SK-N-SH (cell line): ENCODE data around the gene EIF4E2. TPM values are rescaled to one million over a fixed set of nuclear protein-coding genes. Genes with fewer than 3 reads are reported as not detected.

Source experiments
- CTCF ChIA-PET: fragments of 300-600, 350-600 bp; formaldehyde crosslinking; extraction: SDS; loops from one replicate; lab custom pipeline; 2021; lab: Yijun Ruan, JAX
- POLR2A ChIA-PET: fragments of 350-600 bp; sonication (Branson Sonifier 250); formaldehyde crosslinking; extraction: SDS; loops from one replicate; lab custom pipeline; 2020; ENCODE audit warnings: antibody characterized with exemption, inconsistent platforms; lab: Yijun Ruan, JAX
- DNase-seq: peaks from one replicate; pipeline ENCODE4 v3.0.0; 2012
- H2AFZ ChIP-seq: fragments of 200-600 bp; sonication (generic); 2 replicates; pipeline ENCODE4 v1.8.1; 2016; ENCODE audit warnings: antibody characterized with exemption, mild to moderate bottlenecking, low read depth
- H3F3A ChIP-seq: fragments of 200-600 bp; sonication (generic); replicated peaks from 2 replicates; pipeline ENCODE3; 2016; ENCODE audit warnings: antibody characterized with exemption, mild to moderate bottlenecking; ENCODE audit not compliant: insufficient read depth
- H3K27ac ChIP-seq, 2 experiments: fragments of 200-500 bp in 1 of 2; fragments of 200-600 bp in 1 of 2; sonication (Bioruptor generic) in 1 of 2; sonication (generic), shearing (Covaris generic) in 1 of 2; 2 replicates each; pipeline versions ENCODE4 v1.5.1 to v1.6.1; 2014 to 2016; ENCODE audit warnings: low read depth in 2 of 2, inconsistent platforms in 1 of 2, low read length in 1 of 2, mild to moderate bottlenecking in 1 of 2, mixed read lengths in 1 of 2
- H3K27me3 ChIP-seq: fragments of 200-600 bp; sonication (generic), shearing (Covaris generic); 2 replicates; pipeline ENCODE4 v1.6.1; 2016; ENCODE audit warnings: mixed run types; ENCODE audit not compliant: insufficient read depth
- H3K36me3 ChIP-seq, 2 experiments: fragments of 200-500 bp in 1 of 2; fragments of 200-600 bp in 1 of 2; sonication (Bioruptor generic) in 1 of 2; sonication (generic) in 1 of 2; replicated peaks in 1 of 2; 2 replicates each; pipeline versions ENCODE3 to v1.5.1; 2014 to 2016; ENCODE audit warnings: low read length in 1 of 2, mild to moderate bottlenecking in 1 of 2; ENCODE audit not compliant: insufficient read depth in 2 of 2, control insufficient read depth in 1 of 2
- H3K4me1 ChIP-seq, 2 experiments: fragments of 200-500 bp in 1 of 2; fragments of 200-600 bp in 1 of 2; sonication (Bioruptor generic) in 1 of 2; sonication (generic), shearing (Covaris generic) in 1 of 2; 2 replicates each; pipeline versions ENCODE4 v1.5.1 to v1.6.1; 2014 to 2016; ENCODE audit warnings: low read depth in 1 of 2, low read length in 1 of 2, mixed run types in 1 of 2; ENCODE audit not compliant: insufficient read depth in 2 of 2, control insufficient read depth in 1 of 2
- H3K4me2 ChIP-seq: fragments of 200-600 bp; sonication (generic), shearing (Covaris generic); 2 replicates; pipeline ENCODE4 v1.6.1; 2017; ENCODE audit warnings: mixed run types
- H3K4me3 ChIP-seq, 2 experiments: fragments of 200-500 bp in 1 of 2; fragments of 200-600 bp in 1 of 2; sonication (Bioruptor generic) in 1 of 2; sonication (generic), shearing (Covaris generic) in 1 of 2; 2 replicates each; pipeline versions ENCODE4 v1.5.1 to v1.8.1; 2014 to 2016; ENCODE audit warnings: low read depth in 2 of 2, inconsistent platforms in 1 of 2, low read length in 1 of 2, mild to moderate bottlenecking in 1 of 2, mixed read lengths in 1 of 2, moderate library complexity in 1 of 2
- H3K79me2 ChIP-seq: fragments of 200-600 bp; sonication (generic); 2 replicates; pipeline ENCODE4 v1.8.1; 2017; ENCODE audit warnings: mild to moderate bottlenecking; ENCODE audit not compliant: insufficient read depth
- H3K9ac ChIP-seq: fragments of 200-600 bp; sonication (generic); 2 replicates; pipeline ENCODE4 v1.6.1; 2017; ENCODE audit warnings: mixed run types
- H3K9me2 ChIP-seq: fragments of 200-600 bp; sonication (generic); 2 replicates; pipeline ENCODE4 v1.6.1; 2017; ENCODE audit warnings: mixed run types
- H3K9me3 ChIP-seq: fragments of 200-600 bp; sonication (generic); 2 replicates; pipeline ENCODE4 v1.6.1; 2017; ENCODE audit warnings: mixed run types, mild to moderate bottlenecking, moderate library complexity
- H4K20me1 ChIP-seq: fragments of 200-600 bp; sonication (generic); 2 replicates; pipeline ENCODE4 v1.6.1; 2017; ENCODE audit warnings: mild to moderate bottlenecking, mixed run types; ENCODE audit not compliant: insufficient read depth
- CHD2 ChIP-seq: fragments of 150-350 bp; IDR thresholded peaks from 2 replicates; pipeline ENCODE4 v1.6.1; 2018; ENCODE audit warnings: low read length; ENCODE audit not compliant: partially characterized antibody
- ELF1 ChIP-seq: IDR thresholded peaks from 2 replicates; pipeline ENCODE4 v1.4.0; 2012
- EZH2phosphoT487 ChIP-seq: fragments of 200-600 bp; sonication (generic); IDR thresholded peaks from 2 replicates; pipeline ENCODE4 v1.6.1; 2017; ENCODE audit warnings: low read depth, mixed run types, mild to moderate bottlenecking, antibody characterized with exemption, moderate library complexity, borderline replicate concordance
- FOXJ3 ChIP-seq: sonication (generic); formaldehyde crosslinking; IDR thresholded peaks from 2 replicates; pipeline ENCODE4 v1.5.1; 2020; ENCODE audit warnings: mild to moderate bottlenecking, missing genetic modification reagents
- FOXM1 ChIP-seq: IDR thresholded peaks from 2 replicates; pipeline ENCODE4 v1.4.0; 2012; ENCODE audit warnings: low read depth, mild to moderate bottlenecking
- GATA2 ChIP-seq: sonication (generic); formaldehyde crosslinking; IDR thresholded peaks from 2 replicates; pipeline ENCODE4 v1.5.0; 2020; ENCODE audit warnings: mild to moderate bottlenecking, missing genetic modification reagents
- POLR2AphosphoS5 ChIP-seq: IDR thresholded peaks from 2 replicates; pipeline ENCODE4 v1.6.1; 2012; ENCODE audit warnings: low read depth, low read length
- RAD21 ChIP-seq: IDR thresholded peaks from 2 replicates; pipeline ENCODE4 v1.6.1; 2012; ENCODE audit warnings: mild to moderate bottlenecking, low read length
- RXRA ChIP-seq: IDR thresholded peaks from 2 replicates; pipeline ENCODE4 v1.4.0; 2012; ENCODE audit warnings: low read depth, mild to moderate bottlenecking, borderline replicate concordance
- SMC3 ChIP-seq: IDR thresholded peaks from 2 replicates; pipeline ENCODE4 v1.6.1; 2012; ENCODE audit warnings: low read depth, low read length, improper control_type of control experiment
- TEAD4 ChIP-seq: IDR thresholded peaks from 2 replicates; pipeline ENCODE4 v1.4.0; 2012; ENCODE audit warnings: mild to moderate bottlenecking, borderline replicate concordance; ENCODE audit not compliant: insufficient read depth
- YY1 ChIP-seq: IDR thresholded peaks from 2 replicates; pipeline ENCODE4 v1.4.0; 2012; ENCODE audit warnings: low read depth, mild to moderate bottlenecking
- WGBS: methylation state at CpG from one replicate; pipeline ENCODE4 v1.1.6; 2017; ENCODE audit warnings: low lambda C conversion rate; 5-methylcytosine and 5-hydroxymethylcytosine counted together
- polyA plus RNA-seq, 3 experiments: library from polyadenylated mRNA; depleted of rRNA; stranded (reverse); fragments of >200 nt; gene quantifications; 2 replicates each; pipeline ENCODE4 v1.2.3, GENCODE V29; 2012
- TF ChIP-seq, protein P1 (sequence below): fragments of 200-600 bp; sonication (generic); IDR thresholded peaks from 2 replicates; pipeline ENCODE4 v1.6.1; 2017; ENCODE audit warnings: antibody characterized with exemption, mild to moderate bottlenecking, moderate library complexity
- TF ChIP-seq, protein P2 (sequence below): IDR thresholded peaks from 2 replicates; pipeline ENCODE4 v1.6.1; 2012; ENCODE audit warnings: mild to moderate bottlenecking, low read depth, low read length, moderate library complexity
- TF ChIP-seq, protein P3 (sequence below): IDR thresholded peaks from 2 replicates; pipeline ENCODE4 v1.4.0; 2012; ENCODE audit warnings: low read depth, borderline replicate concordance
- TF ChIP-seq, protein P4 (sequence below): fragments of 150-350 bp; IDR thresholded peaks from 2 replicates; pipeline ENCODE4 v1.6.1; 2016; ENCODE audit warnings: mild to moderate bottlenecking, low read depth, low read length
- TF ChIP-seq, protein P5 (sequence below): IDR thresholded peaks from 2 replicates; pipeline ENCODE4 v1.4.0; 2012; ENCODE audit warnings: low read depth

EIF4E2 gene
- polyA plus RNA-seq, 1 of the 3 experiments (the other 2 are of a cell fraction), result 29.1 TPM

DNA sequence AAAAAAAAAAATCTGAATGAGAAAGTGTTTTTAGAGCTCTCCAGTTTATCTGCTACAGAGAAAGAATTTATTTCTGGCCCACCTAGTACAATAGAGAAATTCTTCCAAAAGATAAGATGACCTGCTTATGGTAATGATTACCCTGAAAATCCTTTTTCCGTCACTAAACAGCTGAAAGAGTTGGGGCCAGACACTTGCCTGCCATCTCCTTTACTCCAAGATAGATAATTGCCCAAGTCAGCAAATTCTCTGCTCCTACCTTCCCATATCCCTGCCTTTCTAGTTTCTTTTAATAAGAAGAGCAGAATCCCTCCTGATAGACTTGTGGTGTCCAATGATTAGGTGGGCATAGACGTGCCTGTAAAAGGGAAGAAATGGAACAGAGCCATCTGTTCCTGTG, 28.1 kb downstream of the EIF4E2 start:
- ChIA-PET POLR2A (interaction anchor here (1.6 kb wide), 1 partner anchor 11 kb away, joined by 3 read pairs; no protein-coding TSS in a partner anchor), CTCF (interaction anchor here (1.2 kb wide), 1 partner anchor 32 kb away, joined by 3 read pairs; no protein-coding TSS in a partner anchor)
- peaks cover 12 to 54% of the 10 kb centered on the region in 2 experiments for H3K36me3 ChIP-seq

DNA sequence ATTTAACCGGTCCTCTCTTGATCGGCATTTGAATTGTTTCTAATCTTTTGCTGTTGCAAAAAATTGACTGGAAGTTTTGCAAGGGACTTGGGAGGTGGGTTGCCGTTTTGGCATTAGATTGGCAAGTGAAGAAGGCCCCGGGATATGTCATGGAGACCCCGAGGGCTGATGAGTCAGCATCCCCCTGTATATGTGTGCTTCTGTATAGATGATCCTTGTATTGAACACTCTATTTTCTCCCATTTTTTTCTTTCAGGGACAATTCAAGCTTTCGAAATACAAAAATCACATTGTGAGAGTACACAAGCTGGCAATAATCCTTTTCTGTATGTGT, 30.1 kb downstream of the EIF4E2 start:
- Histone ChIP-seq H3K27ac (no peak overlapping the region), H4K20me1 (no peaks in the 10 kb centered on the region), H2AFZ (no peak overlapping the region), H3K79me2 (no peaks in the 10 kb centered on the region), H3F3A (no peaks in the 10 kb centered on the region), H3K4me2 (no peak overlapping the region), H3K9me3 (no peaks in the 10 kb centered on the region), H3K9ac (no peak overlapping the region), H3K27me3 (no peaks in the 10 kb centered on the region), H3K9me2 (no peaks in the 10 kb centered on the region), H3K4me3 (no peak overlapping the region), H3K36me3 (peaks cover 0 to 40% of the 10 kb centered on the region in 2 experiments), H3K4me1 (0 out of 4 replicates have a peak, but pooled peaks cover 0 to 4% of the 10 kb centered on the region in 2 experiments)
- WGBS, result 86% methylated on average over 6 of the region's 6 CpGs
- no peak for DNase-seq
- ChIA-PET POLR2A (no interaction called here), CTCF (interaction anchor here (0.9 to 2.0 kb wide), 2 partner anchors 9 to 18 kb away, joined by 3 to 6 read pairs; no protein-coding TSS in a partner anchor)
- TF ChIP-seq FOXM1 (no peak), CHD2 (no peak), RXRA (no peak), GATA2 (no peak), POLR2AphosphoS5 (no peak), FOXJ3 (no peak), SMC3 (no peak), ELF1 (no peak), EZH2phosphoT487 (no peak), YY1 (no peak), TEAD4 (no peak), RAD21 (no peak)
- TF ChIP-seq, protein P1, sequence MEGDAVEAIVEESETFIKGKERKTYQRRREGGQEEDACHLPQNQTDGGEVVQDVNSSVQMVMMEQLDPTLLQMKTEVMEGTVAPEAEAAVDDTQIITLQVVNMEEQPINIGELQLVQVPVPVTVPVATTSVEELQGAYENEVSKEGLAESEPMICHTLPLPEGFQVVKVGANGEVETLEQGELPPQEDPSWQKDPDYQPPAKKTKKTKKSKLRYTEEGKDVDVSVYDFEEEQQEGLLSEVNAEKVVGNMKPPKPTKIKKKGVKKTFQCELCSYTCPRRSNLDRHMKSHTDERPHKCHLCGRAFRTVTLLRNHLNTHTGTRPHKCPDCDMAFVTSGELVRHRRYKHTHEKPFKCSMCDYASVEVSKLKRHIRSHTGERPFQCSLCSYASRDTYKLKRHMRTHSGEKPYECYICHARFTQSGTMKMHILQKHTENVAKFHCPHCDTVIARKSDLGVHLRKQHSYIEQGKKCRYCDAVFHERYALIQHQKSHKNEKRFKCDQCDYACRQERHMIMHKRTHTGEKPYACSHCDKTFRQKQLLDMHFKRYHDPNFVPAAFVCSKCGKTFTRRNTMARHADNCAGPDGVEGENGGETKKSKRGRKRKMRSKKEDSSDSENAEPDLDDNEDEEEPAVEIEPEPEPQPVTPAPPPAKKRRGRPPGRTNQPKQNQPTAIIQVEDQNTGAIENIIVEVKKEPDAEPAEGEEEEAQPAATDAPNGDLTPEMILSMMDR, result no peak
- TF ChIP-seq, protein P2, sequence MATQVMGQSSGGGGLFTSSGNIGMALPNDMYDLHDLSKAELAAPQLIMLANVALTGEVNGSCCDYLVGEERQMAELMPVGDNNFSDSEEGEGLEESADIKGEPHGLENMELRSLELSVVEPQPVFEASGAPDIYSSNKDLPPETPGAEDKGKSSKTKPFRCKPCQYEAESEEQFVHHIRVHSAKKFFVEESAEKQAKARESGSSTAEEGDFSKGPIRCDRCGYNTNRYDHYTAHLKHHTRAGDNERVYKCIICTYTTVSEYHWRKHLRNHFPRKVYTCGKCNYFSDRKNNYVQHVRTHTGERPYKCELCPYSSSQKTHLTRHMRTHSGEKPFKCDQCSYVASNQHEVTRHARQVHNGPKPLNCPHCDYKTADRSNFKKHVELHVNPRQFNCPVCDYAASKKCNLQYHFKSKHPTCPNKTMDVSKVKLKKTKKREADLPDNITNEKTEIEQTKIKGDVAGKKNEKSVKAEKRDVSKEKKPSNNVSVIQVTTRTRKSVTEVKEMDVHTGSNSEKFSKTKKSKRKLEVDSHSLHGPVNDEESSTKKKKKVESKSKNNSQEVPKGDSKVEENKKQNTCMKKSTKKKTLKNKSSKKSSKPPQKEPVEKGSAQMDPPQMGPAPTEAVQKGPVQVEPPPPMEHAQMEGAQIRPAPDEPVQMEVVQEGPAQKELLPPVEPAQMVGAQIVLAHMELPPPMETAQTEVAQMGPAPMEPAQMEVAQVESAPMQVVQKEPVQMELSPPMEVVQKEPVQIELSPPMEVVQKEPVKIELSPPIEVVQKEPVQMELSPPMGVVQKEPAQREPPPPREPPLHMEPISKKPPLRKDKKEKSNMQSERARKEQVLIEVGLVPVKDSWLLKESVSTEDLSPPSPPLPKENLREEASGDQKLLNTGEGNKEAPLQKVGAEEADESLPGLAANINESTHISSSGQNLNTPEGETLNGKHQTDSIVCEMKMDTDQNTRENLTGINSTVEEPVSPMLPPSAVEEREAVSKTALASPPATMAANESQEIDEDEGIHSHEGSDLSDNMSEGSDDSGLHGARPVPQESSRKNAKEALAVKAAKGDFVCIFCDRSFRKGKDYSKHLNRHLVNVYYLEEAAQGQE, result no peak
- TF ChIP-seq, protein P3, sequence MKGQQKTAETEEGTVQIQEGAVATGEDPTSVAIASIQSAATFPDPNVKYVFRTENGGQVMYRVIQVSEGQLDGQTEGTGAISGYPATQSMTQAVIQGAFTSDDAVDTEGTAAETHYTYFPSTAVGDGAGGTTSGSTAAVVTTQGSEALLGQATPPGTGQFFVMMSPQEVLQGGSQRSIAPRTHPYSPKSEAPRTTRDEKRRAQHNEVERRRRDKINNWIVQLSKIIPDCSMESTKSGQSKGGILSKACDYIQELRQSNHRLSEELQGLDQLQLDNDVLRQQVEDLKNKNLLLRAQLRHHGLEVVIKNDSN, result no peak
- TF ChIP-seq, protein P4, sequence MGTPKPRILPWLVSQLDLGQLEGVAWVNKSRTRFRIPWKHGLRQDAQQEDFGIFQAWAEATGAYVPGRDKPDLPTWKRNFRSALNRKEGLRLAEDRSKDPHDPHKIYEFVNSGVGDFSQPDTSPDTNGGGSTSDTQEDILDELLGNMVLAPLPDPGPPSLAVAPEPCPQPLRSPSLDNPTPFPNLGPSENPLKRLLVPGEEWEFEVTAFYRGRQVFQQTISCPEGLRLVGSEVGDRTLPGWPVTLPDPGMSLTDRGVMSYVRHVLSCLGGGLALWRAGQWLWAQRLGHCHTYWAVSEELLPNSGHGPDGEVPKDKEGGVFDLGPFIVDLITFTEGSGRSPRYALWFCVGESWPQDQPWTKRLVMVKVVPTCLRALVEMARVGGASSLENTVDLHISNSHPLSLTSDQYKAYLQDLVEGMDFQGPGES, result no peak
- TF ChIP-seq, protein P5, sequence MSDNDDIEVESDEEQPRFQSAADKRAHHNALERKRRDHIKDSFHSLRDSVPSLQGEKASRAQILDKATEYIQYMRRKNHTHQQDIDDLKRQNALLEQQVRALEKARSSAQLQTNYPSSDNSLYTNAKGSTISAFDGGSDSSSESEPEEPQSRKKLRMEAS, result no peak

More for the DNA sequence above, 28.1 kb downstream of the EIF4E2 start:
- Histone ChIP-seq H3K27me3 (no peaks in the 10 kb centered on the region), H3K79me2 (no peaks in the 10 kb centered on the region), H3K9ac (no peak overlapping the region), H3K4me1 (0 out of 4 replicates have a peak, but pooled peaks cover 0 to 4% of the 10 kb centered on the region in 2 experiments), H2AFZ (no peak overlapping the region), H3K9me3 (no peaks in the 10 kb centered on the region), H3K4me2 (no peak overlapping the region), H3F3A (no peaks in the 10 kb centered on the region), H3K9me2 (no peaks in the 10 kb centered on the region), H3K27ac (no peak overlapping the region), H3K4me3 (no peak overlapping the region), H4K20me1 (no peaks in the 10 kb centered on the region)
- 95% methylated on average over 2 of the region's 2 CpGs for WGBS
- no peak for DNase-seq
- TF ChIP-seq, protein P3, result no peak
- TF ChIP-seq SMC3, result no peak
